ENCODE data around the gene EBF3.

EBF3 gene

DNA sequence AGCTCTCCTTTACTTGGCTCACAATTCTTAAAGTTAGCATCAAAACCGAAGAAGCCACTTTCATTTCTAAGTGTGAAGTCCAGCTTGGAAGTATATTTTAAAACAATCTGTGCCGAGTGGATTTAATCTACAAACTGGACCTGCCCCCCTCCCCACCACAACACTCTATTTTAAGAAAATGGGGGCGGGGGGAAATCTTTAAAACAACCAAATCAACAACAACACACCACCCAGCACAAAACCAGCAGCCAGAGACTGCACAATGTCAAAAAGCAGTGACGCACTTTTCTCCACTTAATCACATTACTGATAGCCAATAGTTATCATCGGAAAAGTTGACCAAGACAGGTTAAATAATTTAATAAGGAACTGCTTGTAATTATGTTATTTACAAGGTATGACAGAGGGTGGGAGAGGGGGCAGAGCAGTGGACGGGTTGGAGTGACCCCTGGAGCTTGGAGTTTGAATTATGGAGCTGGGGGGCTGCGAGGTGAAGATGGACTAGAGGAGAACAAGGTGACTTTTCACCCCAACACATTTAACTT is 2.8 kb downstream of the EBF3 start:
- TF ChIP-seq FOXP2 (optimal IDR thresholded peaks at IDR 0.05; ENCODE audit: borderline replicate concordance, extremely low read depth, extremely low read length, insufficient read depth), result no peak
- TF ChIP-seq POLR2AphosphoS5 (IDR thresholded peaks at IDR 0.05; ENCODE audit: low read depth, low read length), result no peak
- no peak for TF ChIP-seq TAF1 (IDR thresholded peaks at IDR 0.05; ENCODE audit: borderline replicate concordance, insufficient read depth, low read length)
- TF ChIP-seq, protein P1, sequence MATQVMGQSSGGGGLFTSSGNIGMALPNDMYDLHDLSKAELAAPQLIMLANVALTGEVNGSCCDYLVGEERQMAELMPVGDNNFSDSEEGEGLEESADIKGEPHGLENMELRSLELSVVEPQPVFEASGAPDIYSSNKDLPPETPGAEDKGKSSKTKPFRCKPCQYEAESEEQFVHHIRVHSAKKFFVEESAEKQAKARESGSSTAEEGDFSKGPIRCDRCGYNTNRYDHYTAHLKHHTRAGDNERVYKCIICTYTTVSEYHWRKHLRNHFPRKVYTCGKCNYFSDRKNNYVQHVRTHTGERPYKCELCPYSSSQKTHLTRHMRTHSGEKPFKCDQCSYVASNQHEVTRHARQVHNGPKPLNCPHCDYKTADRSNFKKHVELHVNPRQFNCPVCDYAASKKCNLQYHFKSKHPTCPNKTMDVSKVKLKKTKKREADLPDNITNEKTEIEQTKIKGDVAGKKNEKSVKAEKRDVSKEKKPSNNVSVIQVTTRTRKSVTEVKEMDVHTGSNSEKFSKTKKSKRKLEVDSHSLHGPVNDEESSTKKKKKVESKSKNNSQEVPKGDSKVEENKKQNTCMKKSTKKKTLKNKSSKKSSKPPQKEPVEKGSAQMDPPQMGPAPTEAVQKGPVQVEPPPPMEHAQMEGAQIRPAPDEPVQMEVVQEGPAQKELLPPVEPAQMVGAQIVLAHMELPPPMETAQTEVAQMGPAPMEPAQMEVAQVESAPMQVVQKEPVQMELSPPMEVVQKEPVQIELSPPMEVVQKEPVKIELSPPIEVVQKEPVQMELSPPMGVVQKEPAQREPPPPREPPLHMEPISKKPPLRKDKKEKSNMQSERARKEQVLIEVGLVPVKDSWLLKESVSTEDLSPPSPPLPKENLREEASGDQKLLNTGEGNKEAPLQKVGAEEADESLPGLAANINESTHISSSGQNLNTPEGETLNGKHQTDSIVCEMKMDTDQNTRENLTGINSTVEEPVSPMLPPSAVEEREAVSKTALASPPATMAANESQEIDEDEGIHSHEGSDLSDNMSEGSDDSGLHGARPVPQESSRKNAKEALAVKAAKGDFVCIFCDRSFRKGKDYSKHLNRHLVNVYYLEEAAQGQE (IDR thresholded peaks at IDR 0.05; ENCODE audit: insufficient read depth in 1 of 2, low read depth in 2 of 2, low read length in 2 of 2), result no peak
- no peak for TF ChIP-seq SIN3A (IDR thresholded peaks at IDR 0.05; ENCODE audit: borderline replicate concordance, insufficient read depth, low read length)

DNA sequence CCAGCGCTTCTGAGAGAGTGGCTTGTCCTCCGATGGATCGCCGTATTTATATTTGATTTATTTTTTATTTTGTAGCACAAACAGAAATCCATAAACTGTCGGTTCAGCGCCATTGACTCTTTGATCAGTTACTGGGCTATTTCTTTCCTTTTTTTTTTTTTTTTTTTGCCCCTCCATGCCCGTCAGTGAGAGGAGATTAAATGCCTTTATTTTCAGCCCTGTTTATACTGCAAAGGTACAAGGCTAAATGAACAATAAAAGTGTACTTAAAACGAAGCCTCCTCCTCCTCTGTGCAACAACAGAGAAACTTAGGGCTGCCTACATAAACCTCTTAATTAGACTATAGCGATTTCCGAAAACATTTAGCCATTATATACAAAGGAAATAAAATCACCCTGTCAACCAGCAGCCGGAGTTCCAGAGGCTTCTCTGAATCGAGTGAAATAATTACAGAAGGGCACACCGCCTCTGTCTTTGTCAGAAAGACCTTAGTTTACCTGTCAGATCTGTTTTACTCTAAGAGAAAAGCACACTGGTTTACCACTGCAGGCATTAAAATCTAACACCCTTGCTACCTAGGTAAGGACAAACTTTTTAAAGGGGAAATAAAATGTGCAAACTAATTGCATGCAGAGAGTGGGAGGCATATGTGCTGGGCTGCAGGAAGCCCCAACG is 3.5 kb downstream of the EBF3 start:
- TF ChIP-seq, protein P1 (IDR thresholded peaks at IDR 0.05; ENCODE audit: insufficient read depth in 1 of 2, low read depth in 2 of 2, low read length in 2 of 2), result no peak
- TF ChIP-seq TAF1 (IDR thresholded peaks at IDR 0.05; ENCODE audit: borderline replicate concordance, insufficient read depth, low read length) (no peak), SIN3A (IDR thresholded peaks at IDR 0.05; ENCODE audit: borderline replicate concordance, insufficient read depth, low read length) (no peak), POLR2AphosphoS5 (IDR thresholded peaks at IDR 0.05; ENCODE audit: low read depth, low read length) (no peak), FOXP2 (optimal IDR thresholded peaks at IDR 0.05; ENCODE audit: borderline replicate concordance, extremely low read depth, extremely low read length, insufficient read depth) (no peak)

DNA sequence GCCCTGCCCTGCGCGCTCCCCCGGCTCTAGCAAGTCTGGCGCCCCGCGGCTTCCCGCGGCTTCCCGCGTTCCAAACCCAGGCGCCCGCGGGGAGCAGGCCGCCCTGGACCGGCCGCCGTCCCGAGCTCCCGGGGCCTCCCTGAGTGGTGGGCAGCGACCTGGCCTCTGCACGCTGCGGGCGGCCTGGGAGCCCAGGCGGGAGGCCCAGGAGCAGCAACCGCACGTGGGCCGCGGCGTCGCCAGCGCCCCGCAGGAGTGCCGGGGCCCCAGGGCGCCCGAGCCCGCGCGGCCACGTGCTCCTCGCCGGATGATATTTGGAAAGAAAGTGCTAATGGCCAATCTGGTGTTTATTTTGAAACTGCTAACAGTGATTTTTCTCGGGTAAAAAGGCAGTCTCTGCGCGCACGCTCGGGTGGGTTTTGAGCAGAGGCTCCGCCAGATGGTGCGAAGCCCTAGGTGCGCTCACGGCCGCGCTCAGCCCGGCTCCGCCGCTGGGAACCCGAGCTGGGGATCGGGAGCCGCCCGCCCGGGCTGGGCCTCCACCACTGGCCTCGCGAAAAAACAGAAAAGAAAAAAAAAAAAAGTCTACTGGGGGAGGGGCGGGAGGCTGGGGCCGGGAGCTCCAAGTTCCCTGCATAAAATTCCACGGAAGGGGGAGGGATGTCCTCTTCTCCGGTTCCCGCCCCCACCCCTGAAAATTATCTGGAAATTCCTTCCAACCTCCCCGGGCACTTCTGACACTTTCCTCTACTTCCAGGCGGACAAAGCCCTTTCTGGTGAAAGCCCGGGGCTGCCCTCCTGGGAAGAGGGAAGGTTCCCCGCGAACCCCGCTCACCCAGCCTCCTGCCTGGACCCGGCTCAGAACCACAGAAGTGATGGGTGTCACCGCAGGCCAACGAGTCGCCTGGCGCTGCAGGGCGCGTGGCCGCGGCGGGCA is 4.3 kb downstream of the EBF3 start:
- TF ChIP-seq FOXP2 (optimal IDR thresholded peaks at IDR 0.05; ENCODE audit: borderline replicate concordance, extremely low read depth, extremely low read length, insufficient read depth) (no peak), SIN3A (IDR thresholded peaks at IDR 0.05; ENCODE audit: borderline replicate concordance, insufficient read depth, low read length) (no peak), TAF1 (IDR thresholded peaks at IDR 0.05; ENCODE audit: borderline replicate concordance, insufficient read depth, low read length) (no peak), POLR2AphosphoS5 (IDR thresholded peaks at IDR 0.05; ENCODE audit: low read depth, low read length) (no peak)
- TF ChIP-seq, protein P1 (IDR thresholded peaks at IDR 0.05; ENCODE audit: insufficient read depth in 1 of 2, low read depth in 2 of 2, low read length in 2 of 2), result no peak

DNA sequence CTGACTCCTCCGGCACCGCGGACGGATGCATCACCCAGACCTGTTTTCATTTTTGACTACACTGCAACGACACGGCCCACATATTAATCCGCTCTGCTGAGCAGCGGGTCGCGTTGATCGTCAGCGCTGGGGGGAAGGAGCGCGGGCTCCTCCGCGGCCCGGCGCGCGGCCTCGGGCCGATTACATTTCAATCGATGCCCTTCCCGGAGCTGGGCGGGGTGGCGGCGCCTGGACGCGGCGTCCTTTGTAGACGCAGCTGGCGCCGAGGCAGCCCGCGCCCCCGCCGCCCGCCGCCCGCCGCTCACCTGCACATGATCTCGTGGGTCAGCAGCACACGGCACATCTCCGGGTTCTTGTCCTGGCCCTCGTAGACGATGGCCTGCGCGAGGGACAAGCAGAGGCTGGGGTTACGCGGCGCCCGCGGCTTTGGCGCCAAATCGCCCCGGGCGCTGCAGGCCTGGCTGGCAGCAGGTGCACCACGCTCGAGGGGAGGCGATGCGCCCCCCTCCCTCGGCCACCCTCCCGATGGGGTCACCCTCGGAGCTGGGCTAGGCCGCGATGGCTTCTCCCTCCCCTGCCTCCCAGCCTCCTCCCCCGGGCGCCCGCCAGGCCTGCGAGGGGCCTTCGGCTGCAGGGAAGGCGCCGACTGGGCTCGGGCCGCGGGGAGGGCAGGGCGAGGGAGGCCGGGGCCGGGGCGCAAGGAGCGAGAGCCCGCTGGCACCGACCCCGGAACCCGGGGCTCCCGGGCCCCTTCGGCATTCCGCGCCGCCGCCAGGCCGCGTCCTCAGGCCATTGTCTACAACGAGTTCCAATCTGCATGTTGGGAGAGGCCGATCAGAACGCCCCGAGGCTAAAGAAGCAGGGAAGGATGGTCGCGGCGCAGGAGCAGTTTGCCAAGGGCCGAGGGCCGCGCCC is 5.2 kb downstream of the EBF3 start:
- TF ChIP-seq POLR2AphosphoS5 (IDR thresholded peaks at IDR 0.05; ENCODE audit: low read depth, low read length) (no peak), TAF1 (IDR thresholded peaks at IDR 0.05; ENCODE audit: borderline replicate concordance, insufficient read depth, low read length) (no peak), SIN3A (IDR thresholded peaks at IDR 0.05; ENCODE audit: borderline replicate concordance, insufficient read depth, low read length) (no peak), FOXP2 (optimal IDR thresholded peaks at IDR 0.05; ENCODE audit: borderline replicate concordance, extremely low read depth, extremely low read length, insufficient read depth) (no peak)
- TF ChIP-seq, protein P1 (IDR thresholded peaks at IDR 0.05; ENCODE audit: insufficient read depth in 1 of 2, low read depth in 2 of 2, low read length in 2 of 2), result no peak

Measured in PFSK-1 (cell line).